Measurements from ENCODE around the gene R3HDM2. TPM values are rescaled to one million over a fixed set of nuclear protein-coding genes. Genes with fewer than 3 reads are reported as not detected.
"Not testable (repeated sequence)": the region's sequence is repeated elsewhere in the genome, so short reads cannot be mapped to it uniquely, and the experiment has no call there.

The R3HDM2 gene
- total RNA-seq, 2 donors from 2014 or later: 47.6 to 66.5 TPM

- intact Hi-C loops (cut with DNase I): no loop called here
- no peak for ATAC-seq
- no peak for DNase-seq
Observed at GRCh38 chr12:57435293-57435692, 4.5 kb upstream of the R3HDM2 start.

- intact Hi-C loops (cut with DNase I): no loop called here
- ATAC-seq (no peak), DNase-seq (no peak)
Observed at GRCh38 chr12:57434517-57435223, 3.8 kb upstream of the R3HDM2 start, which contains the start of gene INHBC. TSS of gene INHBC (plus strand) at chr12:57434784. CDS start at chr12:57434887, 103 bp downstream.

- intact Hi-C loops (cut with DNase I): no loop called here
- DNase-seq: no peak
Observed at GRCh38 chr12:57433370-57433769, 2.5 kb upstream of the R3HDM2 start.

GRCh38 chr12:57431654-57432188 lies 878 bp upstream of the R3HDM2 start:
- no peak for DNase-seq
- intact Hi-C loops (cut with DNase I): no loop called here
- no peak for ATAC-seq

More at GRCh38 chr12:57433370-57433769, 2.5 kb upstream of the R3HDM2 start:
- no peak for ATAC-seq

GRCh38 chr12:57430112-57430930 lies 522 bp downstream of the R3HDM2 start:
- intact Hi-C loops (cut with DNase I): no loop called here
- ATAC-seq: peak; percentile 85 to 87
- peak; percentile 61 for DNase-seq

- ATAC-seq (no peak), DNase-seq (no peak)
- intact Hi-C loops (cut with DNase I): no loop called here
Observed at GRCh38 chr12:57429473-57430111, 1.3 kb downstream of the R3HDM2 start.

- ATAC-seq: no peak
- intact Hi-C loops (cut with DNase I): no loop called here
- DNase-seq: no peak
Observed at GRCh38 chr12:57428965-57429364, 1.9 kb downstream of the R3HDM2 start.

GRCh38 chr12:57426948-57427347 lies 3.9 kb downstream of the R3HDM2 start:
- ATAC-seq; DNase-seq; intact Hi-C loops (cut with DNase I): not testable (repeated sequence)

- ATAC-seq: no peak
- intact Hi-C loops (cut with DNase I): no loop called here
- DNase-seq: no peak
Observed at GRCh38 chr12:57420482-57420881, 10.4 kb downstream of the R3HDM2 start.

GRCh38 chr12:57419495-57419894 lies 11.3 kb downstream of the R3HDM2 start:
- intact Hi-C loops (cut with DNase I): no loop called here
- DNase-seq (no peak), ATAC-seq (no peak)

GRCh38 chr12:57418255-57418654 lies 12.6 kb downstream of the R3HDM2 start:
- intact Hi-C loops (cut with DNase I): no loop called here
- ATAC-seq: no peak
- DNase-seq: no peak

- intact Hi-C loops (cut with DNase I): no loop called here
- DNase-seq (no peak), ATAC-seq (peak in 1 of 2 donors; percentile 29)
Observed at GRCh38 chr12:57416039-57416996, 14.5 kb downstream of the R3HDM2 start.

- no peak for DNase-seq
- ATAC-seq: no peak
- intact Hi-C loops (cut with DNase I): no loop called here
Observed at GRCh38 chr12:57415088-57415487, 15.8 kb downstream of the R3HDM2 start.

- intact Hi-C loops (cut with DNase I): not testable (repeated sequence)
Observed at GRCh38 chr12:57414160-57414559, 16.7 kb downstream of the R3HDM2 start.

GRCh38 chr12:57410534-57410933 lies 20.3 kb downstream of the R3HDM2 start:
- DNase-seq: no peak
- no peak for ATAC-seq
- intact Hi-C loops (cut with DNase I): no loop called here

More at GRCh38 chr12:57414160-57414559, 16.7 kb downstream of the R3HDM2 start:
- not testable (repeated sequence) for DNase-seq, ATAC-seq

GRCh38 chr12:57404966-57405640 lies 25.7 kb downstream of the R3HDM2 start:
- no peak for ATAC-seq
- intact Hi-C loops (cut with DNase I): no loop called here
- no peak for DNase-seq

- ATAC-seq; intact Hi-C loops (cut with DNase I); DNase-seq: not testable (repeated sequence)
Observed at GRCh38 chr12:57402156-57402555, 28.7 kb downstream of the R3HDM2 start.

GRCh38 chr12:57401165-57401564 lies 29.7 kb downstream of the R3HDM2 start:
- no peak for DNase-seq
- no peak for ATAC-seq

More at GRCh38 chr12:57401165-57401564, 29.7 kb downstream of the R3HDM2 start:
- intact Hi-C loops (cut with DNase I): no loop called here
